ENCODE results near the gene C12orf42.

- TF ChIP-seq RB1 (IDR thresholded peaks at IDR 0.05; ENCODE audit: borderline replicate concordance) = no peak
- TF ChIP-seq MXI1 (IDR thresholded peaks at IDR 0.05; ENCODE audit: low read depth, low read length) = no peak
- TF ChIP-seq SP1 (IDR thresholded peaks at IDR 0.05; ENCODE audit: low read depth, low read length) = no peak
- TF ChIP-seq TCF12 (IDR thresholded peaks at IDR 0.05; ENCODE audit: low read depth, low read length) = no peak
- TF ChIP-seq CTCF (IDR thresholded peaks at IDR 0.05 in 2 of 3, conservative IDR thresholded peaks at IDR 0.05 in 1 of 3; ENCODE audit: control insufficient read depth in 2 of 3, extremely low read depth in 1 of 3, insufficient read depth in 1 of 3, low read depth in 3 of 3, low read length in 3 of 3) = no peak
- no peak for TF ChIP-seq KDM1A (IDR thresholded peaks at IDR 0.05; ENCODE audit: borderline replicate concordance)
- TF ChIP-seq POLR2AphosphoS2 (IDR thresholded peaks at IDR 0.05; ENCODE audit: low read depth, low read length) = no peak
- no peak for TF ChIP-seq MAX (IDR thresholded peaks at IDR 0.05; ENCODE audit: low read depth, low read length)
- TF ChIP-seq SREBF2 (IDR thresholded peaks at IDR 0.05; ENCODE audit: low read length) = no peak
- no peak for TF ChIP-seq NFYB (IDR thresholded peaks at IDR 0.05; ENCODE audit: insufficient read depth, low read depth, low read length)
- TF ChIP-seq, protein P1, sequence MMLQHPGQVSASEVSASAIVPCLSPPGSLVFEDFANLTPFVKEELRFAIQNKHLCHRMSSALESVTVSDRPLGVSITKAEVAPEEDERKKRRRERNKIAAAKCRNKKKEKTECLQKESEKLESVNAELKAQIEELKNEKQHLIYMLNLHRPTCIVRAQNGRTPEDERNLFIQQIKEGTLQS (IDR thresholded peaks at IDR 0.05; ENCODE audit: borderline replicate concordance, extremely low read depth, low read depth, low read length) = no peak
- no peak for TF ChIP-seq POLR2A (IDR thresholded peaks at IDR 0.05; ENCODE audit: low read depth, low read length)
Observed at GRCh38 chr12:103278329-103278728, 217.4 kb downstream of the C12orf42 start.

All from GM12878 (cell line).